Karpas-422 (cell line): ENCODE measurements around the gene KAZN. TPM values are rescaled to one million over a fixed set of nuclear protein-coding genes. Genes with fewer than 3 reads are reported as not detected.

Experiments
- DNase-seq: peaks from one replicate; pipeline ENCODE4 v3.0.0-alpha.2; 2015
- H2AFZ ChIP-seq: fragments of 200-600 bp; sonication (generic); 2 replicates; pipeline ENCODE4 v1.6.1; 2014; ENCODE audit warnings: antibody characterized with exemption, low read length, mixed read lengths
- H3K27ac ChIP-seq: fragments of 200-600 bp; sonication (generic); 2 replicates; pipeline ENCODE4 v1.5.1; 2014; ENCODE audit warnings: mild to moderate bottlenecking, low read length, moderate library complexity
- H3K27me3 ChIP-seq: fragments of 200-600 bp; sonication (generic); 2 replicates; pipeline ENCODE4 v1.6.1; 2014; ENCODE audit warnings: low read length, mixed read lengths
- H3K36me3 ChIP-seq: fragments of 200-600 bp; sonication (generic); 2 replicates; pipeline ENCODE4 v1.6.1; 2014; ENCODE audit warnings: low read length, mixed read lengths; ENCODE audit not compliant: insufficient read depth
- H3K4me1 ChIP-seq: fragments of 200-600 bp; sonication (generic); 2 replicates; pipeline ENCODE4 v1.6.1; 2014; ENCODE audit warnings: mild to moderate bottlenecking, low read length, mixed read lengths
- H3K4me2 ChIP-seq: fragments of 200-600 bp; sonication (generic); 2 replicates; pipeline ENCODE4 v1.6.1; 2014; ENCODE audit warnings: low read length, low read depth, mild to moderate bottlenecking; ENCODE audit not compliant: poor library complexity, severe bottlenecking
- H3K4me3 ChIP-seq: fragments of 200-600 bp; sonication (generic); 2 replicates; pipeline ENCODE4 v1.5.1; 2014; ENCODE audit warnings: mild to moderate bottlenecking, antibody characterized with exemption, low read length, mixed read lengths
- H3K79me2 ChIP-seq: fragments of 200-600 bp; sonication (generic); 2 replicates; pipeline ENCODE4 v1.6.1; 2014; ENCODE audit warnings: mild to moderate bottlenecking, low read length, mixed read lengths
- H3K9ac ChIP-seq: fragments of 200-600 bp; sonication (generic); 2 replicates; pipeline ENCODE4 v1.6.0; 2014; ENCODE audit warnings: low read length
- H3K9me2 ChIP-seq: fragments of 200-600 bp; sonication (generic), shearing (Covaris generic); replicated peaks from 2 replicates; pipeline ENCODE4 v1.6.0; 2014; ENCODE audit warnings: mild to moderate bottlenecking, low read length, moderate library complexity; ENCODE audit not compliant: insufficient read depth
- H3K9me3 ChIP-seq: fragments of 300-700, 200-600 bp; sonication (generic); 2 replicates; pipeline ENCODE4 v1.6.1; 2014; ENCODE audit warnings: low read length, mixed read lengths
- H4K20me1 ChIP-seq: fragments of 200-600 bp; sonication (generic); 2 replicates; pipeline ENCODE4 v1.6.1; 2014; ENCODE audit warnings: mild to moderate bottlenecking, antibody characterized with exemption, low read length, low read depth; ENCODE audit not compliant: insufficient read depth
- total RNA-seq: library from RNA; depleted of rRNA; stranded (reverse); fragments of >200 nt; shearing (Covaris generic); gene quantifications from 2 replicates; pipeline ENCODE4 v1.2.3, GENCODE V29; 2014; ENCODE audit warnings: low replicate concordance

Gene KAZN
- total RNA-seq, 1 experiment from 2014 or later, result not detected

DNA sequence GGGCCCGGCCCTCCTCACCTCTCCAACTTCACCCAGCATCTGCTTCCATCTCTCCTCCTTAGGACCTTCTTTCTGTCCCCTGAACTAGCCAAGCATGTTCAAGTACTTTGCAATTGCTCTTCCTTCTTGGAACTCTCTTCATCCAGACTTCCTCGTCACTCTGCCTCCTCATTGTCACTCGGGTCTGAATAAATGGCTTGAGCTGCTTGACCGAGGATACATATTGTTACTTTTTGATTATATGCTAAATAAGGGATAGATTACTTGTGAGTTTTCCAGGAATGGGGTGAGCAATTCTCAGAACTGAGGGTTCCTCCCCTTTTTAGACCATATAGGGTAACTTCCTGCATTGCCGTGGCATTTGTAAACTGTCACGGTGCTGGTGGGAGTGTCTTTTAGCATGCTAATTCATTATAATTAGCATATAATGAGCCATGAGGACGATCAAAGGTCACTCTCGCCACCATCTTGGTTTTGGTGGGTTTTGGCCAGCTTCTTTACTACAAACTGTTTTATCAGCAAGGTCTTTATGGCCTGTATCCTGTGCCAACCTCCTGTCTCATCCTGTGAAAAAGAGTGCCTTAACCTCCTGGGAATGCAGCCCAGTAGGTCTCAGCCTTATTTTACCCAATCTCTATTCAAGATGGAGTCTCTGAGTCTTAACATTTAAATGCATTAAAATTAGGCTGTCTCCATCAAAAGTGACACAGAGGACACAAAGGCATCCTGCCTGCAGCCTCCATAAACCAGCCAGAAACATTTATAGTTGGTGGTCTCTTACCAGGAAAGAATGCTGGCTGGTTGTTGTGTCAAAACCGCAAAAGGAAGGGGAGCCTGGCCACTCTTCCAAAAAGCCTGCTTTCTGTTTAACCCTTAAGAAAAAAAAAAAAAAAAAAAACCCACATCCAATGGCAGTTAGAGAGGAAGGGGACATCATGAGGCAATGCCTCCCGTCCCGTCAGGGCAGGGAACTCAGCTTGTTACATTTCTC is 179.3 kb downstream of the KAZN start:
- Histone ChIP-seq H2AFZ (no peak overlapping the region), H3K79me2 (no peaks in the 10 kb centered on the region)

DNA sequence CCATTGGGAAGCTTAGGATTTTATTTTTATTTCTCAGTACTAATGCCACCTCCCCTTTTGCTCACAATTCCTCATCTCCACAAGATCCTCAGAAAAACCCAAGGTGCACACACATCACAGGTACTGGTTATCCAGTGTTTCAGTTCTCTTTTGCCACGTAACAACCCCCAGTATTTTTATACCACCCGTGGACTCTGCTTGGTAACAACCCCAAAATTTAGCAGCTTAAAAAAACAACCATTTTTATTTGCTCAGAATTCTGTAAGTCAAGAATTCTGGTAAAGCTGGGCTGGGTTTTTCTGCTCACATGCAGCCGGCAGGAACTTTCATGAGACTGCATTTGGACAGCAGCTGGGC is 180.0 kb downstream of the KAZN start:
- no peaks in the 10 kb centered on the region for H3K4me1 ChIP-seq
- no peaks in the 10 kb centered on the region for H4K20me1 ChIP-seq
- no peaks in the 10 kb centered on the region for H3K9me2 ChIP-seq
- H3K27ac ChIP-seq, result no peak overlapping the region
- H3K27me3 ChIP-seq, result no peaks in the 10 kb centered on the region
- H3K36me3 ChIP-seq, result no peaks in the 10 kb centered on the region
- DNase-seq, result no peak
- no peak overlapping the region for H2AFZ ChIP-seq
- H3K79me2 ChIP-seq, result no peaks in the 10 kb centered on the region
- H3K9ac ChIP-seq, result no peak overlapping the region
- no peaks in the 10 kb centered on the region for H3K9me3 ChIP-seq
- H3K4me3 ChIP-seq, result no peak overlapping the region
- H3K4me2 ChIP-seq, result no peak overlapping the region

More for the DNA sequence above, 179.3 kb downstream of the KAZN start:
- no peaks in the 10 kb centered on the region for H3K27me3 ChIP-seq
- H3K27ac ChIP-seq, result no peak overlapping the region
- no peak overlapping the region for H3K4me3 ChIP-seq
- no peaks in the 10 kb centered on the region for H4K20me1 ChIP-seq
- H3K9me2 ChIP-seq, result no peaks in the 10 kb centered on the region
- H3K4me1 ChIP-seq, result no peaks in the 10 kb centered on the region
- H3K36me3 ChIP-seq, result no peaks in the 10 kb centered on the region
- H3K9ac ChIP-seq, result no peak overlapping the region
- DNase-seq, result no peak
- H3K9me3 ChIP-seq, result no peaks in the 10 kb centered on the region
- no peak overlapping the region for H3K4me2 ChIP-seq

- no peaks in the 10 kb centered on the region for H3K4me1 ChIP-seq
- H3K27ac ChIP-seq, result no peak overlapping the region
- H3K9me2 ChIP-seq, result no peaks in the 10 kb centered on the region
- H3K36me3 ChIP-seq, result no peaks in the 10 kb centered on the region
- peak; percentile 76 for DNase-seq
- no peaks in the 10 kb centered on the region for H3K9me3 ChIP-seq
- H3K27me3 ChIP-seq, result no peaks in the 10 kb centered on the region
- H4K20me1 ChIP-seq, result no peaks in the 10 kb centered on the region
- H3K4me3 ChIP-seq, result no peak overlapping the region
- no peak overlapping the region for H3K9ac ChIP-seq
- no peak overlapping the region for H2AFZ ChIP-seq
- no peaks in the 10 kb centered on the region for H3K79me2 ChIP-seq
- no peak overlapping the region for H3K4me2 ChIP-seq
These were observed 180.7 kb downstream of the KAZN start for GRCh38 chr1:14778898-14779865.

GRCh38 chr1:14780271-14780670 is 181.8 kb downstream of the KAZN start:
- Histone ChIP-seq H3K9me2 (no peaks in the 10 kb centered on the region), H3K36me3 (no peaks in the 10 kb centered on the region), H3K4me1 (no peaks in the 10 kb centered on the region), H3K4me3 (no peak overlapping the region), H3K9me3 (no peaks in the 10 kb centered on the region), H3K79me2 (no peaks in the 10 kb centered on the region), H4K20me1 (no peaks in the 10 kb centered on the region), H3K4me2 (no peak overlapping the region), H3K27me3 (no peaks in the 10 kb centered on the region), H3K27ac (no peak overlapping the region), H3K9ac (no peak overlapping the region), H2AFZ (no peak overlapping the region)
- peak; percentile 17 for DNase-seq

- Histone ChIP-seq H2AFZ (no peak overlapping the region), H3K4me1 (no peaks in the 10 kb centered on the region), H3K9ac (no peak overlapping the region), H3K27me3 (no peaks in the 10 kb centered on the region), H4K20me1 (no peaks in the 10 kb centered on the region), H3K36me3 (no peaks in the 10 kb centered on the region), H3K4me2 (no peak overlapping the region), H3K4me3 (no peak overlapping the region), H3K79me2 (no peaks in the 10 kb centered on the region), H3K27ac (no peak overlapping the region), H3K9me3 (no peaks in the 10 kb centered on the region), H3K9me2 (no peaks in the 10 kb centered on the region)
- DNase-seq, result no peak
These were observed 183.3 kb downstream of the KAZN start for GRCh38 chr1:14781811-14782210.

DNA sequence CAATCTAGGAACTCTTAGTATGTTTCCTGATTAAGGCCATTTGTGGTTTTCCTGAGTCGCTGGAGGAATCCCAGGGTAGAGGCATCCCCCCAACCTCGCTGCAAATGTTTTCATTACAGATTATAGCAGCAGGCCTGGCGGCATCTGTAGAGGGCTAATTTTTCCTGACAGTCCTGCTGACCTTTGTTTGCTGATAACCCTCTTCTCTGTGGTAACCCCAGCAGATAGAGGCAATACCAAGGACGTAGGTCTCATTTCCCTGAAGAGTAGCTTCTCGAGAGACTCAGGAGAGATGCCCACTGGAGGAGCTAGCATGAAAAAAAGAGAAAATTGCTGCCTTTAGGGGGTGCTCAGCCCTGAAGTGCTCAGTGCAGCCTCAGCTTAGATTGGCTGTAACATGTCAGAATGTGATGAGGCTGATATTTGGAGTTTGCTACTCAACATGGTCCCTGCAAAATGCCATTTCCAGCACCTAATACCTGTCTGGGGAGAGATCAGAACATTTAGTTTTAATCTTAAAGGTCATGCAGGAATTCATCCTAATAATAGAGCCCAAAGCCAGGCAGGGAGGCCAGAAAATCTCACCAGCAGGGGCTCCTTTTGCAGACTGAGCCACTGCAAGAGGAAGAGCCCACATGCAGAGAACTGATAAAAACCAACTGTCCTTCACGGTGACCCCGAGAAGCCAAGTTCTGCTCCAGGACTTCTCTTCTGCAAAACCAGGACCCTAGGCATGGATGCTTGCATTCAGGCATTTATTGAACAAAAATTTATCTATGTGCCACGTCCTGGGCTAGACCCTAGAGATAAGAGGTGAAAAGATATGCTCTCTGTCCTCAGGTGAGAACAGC is 184.5 kb downstream of the KAZN start:
- Histone ChIP-seq H3K9ac (no peak overlapping the region), H3K4me1 (no peaks in the 10 kb centered on the region), H3K9me2 (no peaks in the 10 kb centered on the region), H3K36me3 (no peaks in the 10 kb centered on the region), H4K20me1 (no peaks in the 10 kb centered on the region), H2AFZ (no peak overlapping the region), H3K27me3 (no peaks in the 10 kb centered on the region), H3K79me2 (no peaks in the 10 kb centered on the region), H3K4me3 (no peak overlapping the region), H3K27ac (no peak overlapping the region), H3K4me2 (no peak overlapping the region), H3K9me3 (no peaks in the 10 kb centered on the region)
- peak; percentile 46 for DNase-seq

GRCh38 chr1:14783592-14783886 is 185.1 kb downstream of the KAZN start:
- Histone ChIP-seq H3K4me3 (no peak overlapping the region), H3K36me3 (no peaks in the 10 kb centered on the region), H3K4me2 (no peak overlapping the region), H3K9ac (no peak overlapping the region), H3K4me1 (no peaks in the 10 kb centered on the region), H3K9me2 (no peaks in the 10 kb centered on the region), H3K27ac (no peak overlapping the region), H2AFZ (no peak overlapping the region), H3K9me3 (no peaks in the 10 kb centered on the region), H4K20me1 (no peaks in the 10 kb centered on the region), H3K27me3 (no peaks in the 10 kb centered on the region), H3K79me2 (no peaks in the 10 kb centered on the region)
- peak; percentile 17 for DNase-seq
